K562 (cell line): ENCODE results near the gene RHOBTB3. TPM values are rescaled to one million over a fixed set of nuclear protein-coding genes. Genes with fewer than 3 reads are reported as not detected.

Experiments
- FOXM1 ChIP-seq, 2 experiments: fragments of 450-650 bp in 1 of 2; sonication (generic) in 1 of 2; formaldehyde crosslinking in 1 of 2; IDR thresholded peaks; 2 replicates each; pipeline versions ENCODE4 v1.6.1 to v1.9.0; 2017 to 2022; ENCODE audit warnings: low read depth in 2 of 2, mild to moderate bottlenecking in 2 of 2, missing genetic modification reagents in 1 of 2, moderate library complexity in 1 of 2
- HDAC6 ChIP-seq: IDR thresholded peaks from 2 replicates; pipeline ENCODE4 v1.6.1; 2012; ENCODE audit warnings: low read depth, mild to moderate bottlenecking, control low read depth, inconsistent platforms, low read length, moderate library complexity
- MCM5 ChIP-seq: fragments of 450-650 bp; IDR thresholded peaks from 2 replicates; pipeline ENCODE4 v1.6.1; 2016; ENCODE audit warnings: low read depth
- MEIS2 ChIP-seq: fragments of 450-650 bp; IDR thresholded peaks from 2 replicates; pipeline ENCODE4 v1.6.1; 2014; ENCODE audit warnings: mild to moderate bottlenecking; ENCODE audit not compliant: partially characterized antibody
- SAFB ChIP-seq: fragments of 200-400 bp; formaldehyde crosslinking; IDR thresholded peaks from 2 replicates; pipeline ENCODE4 v1.6.1; 2017; ENCODE audit warnings: low read depth, low read length, borderline replicate concordance
- ZNF584 ChIP-seq: fragments of 200-800 bp; sonication (Bioruptor generic); IDR thresholded peaks from 2 replicates; pipeline ENCODE4 v1.6.1; 2016; ENCODE audit warnings: low read depth, mild to moderate bottlenecking, missing genetic modification characterization, missing compliant biosample characterization
- polyA plus RNA-seq, 8 experiments: library from polyadenylated mRNA; depleted of rRNA in 4 of 8; stranded (reverse) in 5 of 8; unstranded in 3 of 8; fragments of >200 nt; fragmentation: Nextera tagmentation in 2 of 8; fragmentation: Illumina TruSeq in 1 of 8; extraction: Ambion mirVana in 2 of 8; extraction: Trizol in 1 of 8; gene quantifications; 2 replicates each; pipeline versions ENCODE4 v1.2.1 to v1.2.3, GENCODE V29; 2011 to 2014; ENCODE audit warnings: inconsistent platforms in 1 of 8, missing spikeins in 1 of 8
- total RNA-seq, 7 experiments: library from RNA; depleted of rRNA in 6 of 7; stranded (reverse); fragments of >200 nt in 6 of 7; fragmentation: Illumina TruSeq in 2 of 7; extraction: Trizol in 2 of 7; gene quantifications; 2 replicates each; pipeline versions ENCODE4 v1.2.1 to v1.2.3, GENCODE V29; 2011 to 2021; ENCODE audit warnings: low replicate concordance in 1 of 7
- TF ChIP-seq, protein P1 (sequence below): IDR thresholded peaks from 2 replicates; pipeline ENCODE4 v1.6.1; 2011; ENCODE audit warnings: borderline replicate concordance, low read depth, mild to moderate bottlenecking, moderate library complexity, low read length; ENCODE audit not compliant: insufficient read depth, poor library complexity, severe bottlenecking
- TF ChIP-seq, protein P2 (sequence below), 2 experiments: IDR thresholded peaks in 1 of 2; conservative IDR thresholded peaks in 1 of 2; 2 replicates each; pipeline ENCODE4 v1.6.1; 2016; ENCODE audit warnings: low read depth in 2 of 2, mild to moderate bottlenecking in 1 of 2, missing compliant biosample characterization in 1 of 2, missing genetic modification characterization in 1 of 2, moderate library complexity in 1 of 2
- TF ChIP-seq, protein P3 (sequence below): fragments of 450-650 bp; formaldehyde crosslinking; IDR thresholded peaks from 2 replicates; pipeline ENCODE4 v1.4.0; 2022; ENCODE audit warnings: mild to moderate bottlenecking, moderate library complexity

Gene RHOBTB3
- total and polyA plus RNA-seq, 9 of the 15 experiments (the other 6 are each of a cell fraction or from before 2014, with no cell fraction given), result 39.7 to 143 (median 115) TPM

DNA sequence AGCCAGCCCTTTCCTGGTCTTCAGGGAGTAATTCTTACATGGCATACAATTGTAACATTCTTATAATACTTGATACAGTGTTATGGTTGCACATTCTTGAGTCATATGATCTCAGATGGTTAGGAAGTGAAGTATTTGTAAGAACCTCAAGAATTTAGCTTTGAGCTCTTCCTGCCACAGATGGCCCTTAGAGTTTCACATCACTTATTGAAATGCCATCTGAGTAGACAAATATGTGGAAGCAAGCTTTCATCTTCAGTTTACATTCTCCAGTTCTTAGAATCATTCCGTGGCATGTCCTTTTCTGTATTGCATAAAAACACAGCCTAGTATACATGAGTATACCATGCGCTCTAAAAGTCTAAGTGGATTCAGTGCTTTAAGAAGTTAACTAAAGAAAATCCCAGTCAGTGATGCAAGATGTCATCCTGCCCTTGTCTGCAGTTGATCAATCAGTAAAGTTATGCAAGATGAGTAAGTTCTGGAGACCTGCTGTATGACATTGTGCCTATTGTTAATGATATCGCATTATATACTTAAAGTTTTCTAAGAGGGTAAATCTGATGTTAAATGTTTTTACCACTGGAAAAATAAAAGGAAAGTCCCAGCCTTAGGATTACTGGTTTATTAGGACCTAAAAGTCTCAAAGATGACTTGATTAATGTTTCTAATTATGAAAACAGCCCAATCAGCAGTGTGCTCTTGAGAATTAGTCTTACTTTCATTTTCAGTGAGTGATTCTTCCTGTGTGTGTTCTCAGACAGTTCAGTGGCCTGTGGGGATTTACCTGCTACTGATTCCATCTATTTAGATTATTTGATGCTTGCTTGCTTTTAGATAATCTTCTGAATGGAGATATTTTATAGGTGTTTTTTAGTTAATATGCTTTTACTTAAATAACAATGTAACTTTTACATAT is 29.4 kb downstream of the RHOBTB3 start (continued):
- TF ChIP-seq, protein P1, sequence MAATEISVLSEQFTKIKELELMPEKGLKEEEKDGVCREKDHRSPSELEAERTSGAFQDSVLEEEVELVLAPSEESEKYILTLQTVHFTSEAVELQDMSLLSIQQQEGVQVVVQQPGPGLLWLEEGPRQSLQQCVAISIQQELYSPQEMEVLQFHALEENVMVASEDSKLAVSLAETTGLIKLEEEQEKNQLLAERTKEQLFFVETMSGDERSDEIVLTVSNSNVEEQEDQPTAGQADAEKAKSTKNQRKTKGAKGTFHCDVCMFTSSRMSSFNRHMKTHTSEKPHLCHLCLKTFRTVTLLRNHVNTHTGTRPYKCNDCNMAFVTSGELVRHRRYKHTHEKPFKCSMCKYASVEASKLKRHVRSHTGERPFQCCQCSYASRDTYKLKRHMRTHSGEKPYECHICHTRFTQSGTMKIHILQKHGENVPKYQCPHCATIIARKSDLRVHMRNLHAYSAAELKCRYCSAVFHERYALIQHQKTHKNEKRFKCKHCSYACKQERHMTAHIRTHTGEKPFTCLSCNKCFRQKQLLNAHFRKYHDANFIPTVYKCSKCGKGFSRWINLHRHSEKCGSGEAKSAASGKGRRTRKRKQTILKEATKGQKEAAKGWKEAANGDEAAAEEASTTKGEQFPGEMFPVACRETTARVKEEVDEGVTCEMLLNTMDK, result no peak
- TF ChIP-seq MCM5, result no peak
- no peak for TF ChIP-seq SAFB
- TF ChIP-seq, protein P2, sequence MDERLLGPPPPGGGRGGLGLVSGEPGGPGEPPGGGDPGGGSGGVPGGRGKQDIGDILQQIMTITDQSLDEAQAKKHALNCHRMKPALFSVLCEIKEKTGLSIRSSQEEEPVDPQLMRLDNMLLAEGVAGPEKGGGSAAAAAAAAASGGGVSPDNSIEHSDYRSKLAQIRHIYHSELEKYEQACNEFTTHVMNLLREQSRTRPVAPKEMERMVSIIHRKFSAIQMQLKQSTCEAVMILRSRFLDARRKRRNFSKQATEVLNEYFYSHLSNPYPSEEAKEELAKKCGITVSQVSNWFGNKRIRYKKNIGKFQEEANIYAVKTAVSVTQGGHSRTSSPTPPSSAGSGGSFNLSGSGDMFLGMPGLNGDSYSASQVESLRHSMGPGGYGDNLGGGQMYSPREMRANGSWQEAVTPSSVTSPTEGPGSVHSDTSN (CRISPR knock-in tag; IDR thresholded peaks at IDR 0.05; ENCODE audit: low read depth), result no peak
- TF ChIP-seq, protein P2 (tag; conservative IDR thresholded peaks at IDR 0.05; ENCODE audit: low read depth), result 0 out of 2 replicates have a peak, but pooled peaks have one; percentile 19
- TF ChIP-seq MEIS2, result no peak
- TF ChIP-seq, protein P3, sequence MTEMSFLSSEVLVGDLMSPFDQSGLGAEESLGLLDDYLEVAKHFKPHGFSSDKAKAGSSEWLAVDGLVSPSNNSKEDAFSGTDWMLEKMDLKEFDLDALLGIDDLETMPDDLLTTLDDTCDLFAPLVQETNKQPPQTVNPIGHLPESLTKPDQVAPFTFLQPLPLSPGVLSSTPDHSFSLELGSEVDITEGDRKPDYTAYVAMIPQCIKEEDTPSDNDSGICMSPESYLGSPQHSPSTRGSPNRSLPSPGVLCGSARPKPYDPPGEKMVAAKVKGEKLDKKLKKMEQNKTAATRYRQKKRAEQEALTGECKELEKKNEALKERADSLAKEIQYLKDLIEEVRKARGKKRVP (CRISPR knock-in tag), result no peak
- no peak for TF ChIP-seq FOXM1 (IDR thresholded peaks at IDR 0.05; ENCODE audit: low read depth)
- TF ChIP-seq FOXM1 (CRISPR knock-in tag; IDR thresholded peaks at IDR 0.05; ENCODE audit: low read depth), result no peak
- TF ChIP-seq ZNF584 (CRISPR knock-in tag), result no peak
- TF ChIP-seq HDAC6, result no peak
